ENCODE measurements around the gene ZNF280A. TPM values are rescaled to one million over a fixed set of nuclear protein-coding genes. Genes with fewer than 3 reads are reported as not detected.

Gene ZNF280A
- 1.1 and 1.9 TPM in 2 replicates for total RNA-seq (2014; rRNA removed; shearing (Covaris generic); ENCODE audit: low replicate concordance)

- H3K27me3 ChIP-seq, result no peaks in the 10 kb centered on the region
- DNase-seq, result peak; percentile 72
- H3K9me3 ChIP-seq, result no peaks in the 10 kb centered on the region
- H3K4me3 ChIP-seq, result peak within 1 kb of the TSS; percentile 44
- H3K36me3 ChIP-seq, result no peaks in the 10 kb centered on the region
These were observed at the start of gene ZNF280A for GRCh38 chr22:22520020-22520656. Gene ZNF280A, minus strand, starts transcription at chr22:22520270. Its CDS starts 4,640 bp downstream, at chr22:22515630.

GRCh38 chr22:22569218-22569617 lies 49.1 kb upstream of the ZNF280A start:
- DNase-seq, result no peak
- no peaks in the 10 kb centered on the region for H3K36me3 ChIP-seq
- peaks cover 5% of the 10 kb centered on the region; the same call in 1 of the 2 replicates for H3K27me3 ChIP-seq
- no peak overlapping the region for H3K4me3 ChIP-seq
- H3K9me3 ChIP-seq, result peaks cover 7% of the 10 kb centered on the region

GRCh38 chr22:22565981-22566380 lies 45.9 kb upstream of the ZNF280A start:
- H3K9me3 ChIP-seq, result peaks cover 7% of the 10 kb centered on the region
- no peak overlapping the region for H3K4me3 ChIP-seq
- H3K27me3 ChIP-seq, result peaks cover 5% of the 10 kb centered on the region; the same call in 1 of the 2 replicates
- no peaks in the 10 kb centered on the region for H3K36me3 ChIP-seq
- DNase-seq, result no peak

GRCh38 chr22:22558972-22559603 lies 39.0 kb upstream of the ZNF280A start, which contains the start of gene PRAME:
Gene PRAME, minus strand, starts transcription at chr22:22559265. Its CDS starts 2,433 bp downstream, at chr22:22556832.
- Histone ChIP-seq H3K36me3 (peaks cover 28% of the 10 kb centered on the region), H3K9me3 (no peaks in the 10 kb centered on the region), H3K27me3 (no peaks in the 10 kb centered on the region), H3K4me3 (peak within 1 kb of the TSS; percentile 65)
- DNase-seq, result peak; percentile 91

- H3K9me3 ChIP-seq, result no peaks in the 10 kb centered on the region
- DNase-seq, result peak; percentile 36
- H3K36me3 ChIP-seq, result peaks cover 35% of the 10 kb centered on the region
- H3K27me3 ChIP-seq, result no peaks in the 10 kb centered on the region
- peak overlapping the region; percentile 65 for H3K4me3 ChIP-seq
These were observed 38.3 kb upstream of the ZNF280A start for GRCh38 chr22:22558071-22558971.

GRCh38 chr22:22556995-22557925 lies 37.2 kb upstream of the ZNF280A start:
- H3K9me3 ChIP-seq, result no peaks in the 10 kb centered on the region
- DNase-seq, result peak; percentile 76
- peak overlapping the region; percentile 70 for H3K4me3 ChIP-seq
- no peaks in the 10 kb centered on the region for H3K27me3 ChIP-seq
- peaks cover 44% of the 10 kb centered on the region for H3K36me3 ChIP-seq

GRCh38 chr22:22556578-22556977 lies 36.5 kb upstream of the ZNF280A start:
- Histone ChIP-seq H3K27me3 (no peaks in the 10 kb centered on the region), H3K9me3 (no peaks in the 10 kb centered on the region), H3K4me3 (peak overlapping the region; percentile 70), H3K36me3 (peaks cover 47% of the 10 kb centered on the region)
- DNase-seq, result no peak

- no peak for DNase-seq
- H3K27me3 ChIP-seq, result no peaks in the 10 kb centered on the region
- H3K4me3 ChIP-seq, result no peak overlapping the region
- H3K36me3 ChIP-seq, result peaks cover 57% of the 10 kb centered on the region
- no peaks in the 10 kb centered on the region for H3K9me3 ChIP-seq
These were observed 35.5 kb upstream of the ZNF280A start for GRCh38 chr22:22555596-22555995.

GRCh38 chr22:22554587-22555284 lies 34.7 kb upstream of the ZNF280A start:
- DNase-seq, result no peak
- no peaks in the 10 kb centered on the region for H3K27me3 ChIP-seq
- no peaks in the 10 kb centered on the region for H3K9me3 ChIP-seq
- H3K36me3 ChIP-seq, result peaks cover 65% of the 10 kb centered on the region
- no peak overlapping the region for H3K4me3 ChIP-seq

GRCh38 chr22:22553735-22554586 lies 33.9 kb upstream of the ZNF280A start:
- H3K27me3 ChIP-seq, result no peaks in the 10 kb centered on the region
- no peak overlapping the region for H3K4me3 ChIP-seq
- H3K9me3 ChIP-seq, result no peaks in the 10 kb centered on the region
- no peak for DNase-seq
- peaks cover 73% of the 10 kb centered on the region for H3K36me3 ChIP-seq

- H3K4me3 ChIP-seq, result no peak overlapping the region
- peaks cover 80% of the 10 kb centered on the region for H3K36me3 ChIP-seq
- no peak for DNase-seq
- no peaks in the 10 kb centered on the region for H3K27me3 ChIP-seq
- H3K9me3 ChIP-seq, result no peaks in the 10 kb centered on the region
These were observed 33.1 kb upstream of the ZNF280A start for GRCh38 chr22:22553141-22553540.

- H3K9me3 ChIP-seq, result no peaks in the 10 kb centered on the region
- peaks cover 85% of the 10 kb centered on the region for H3K36me3 ChIP-seq
- no peak for DNase-seq
- H3K27me3 ChIP-seq, result no peaks in the 10 kb centered on the region
- H3K4me3 ChIP-seq, result no peak overlapping the region
These were observed 32.6 kb upstream of the ZNF280A start for GRCh38 chr22:22552630-22553029.

- Histone ChIP-seq H3K9me3 (no peaks in the 10 kb centered on the region), H3K36me3 (peaks cover 82% of the 10 kb centered on the region), H3K27me3 (no peaks in the 10 kb centered on the region), H3K4me3 (no peak overlapping the region)
- DNase-seq, result no peak
These were observed 30.8 kb upstream of the ZNF280A start for GRCh38 chr22:22550789-22551434.

GRCh38 chr22:22548910-22549309 lies 28.8 kb upstream of the ZNF280A start:
- H3K36me3 ChIP-seq, result peaks cover 68% of the 10 kb centered on the region
- no peak for DNase-seq
- H3K27me3 ChIP-seq, result no peaks in the 10 kb centered on the region

More at GRCh38 chr22:22548910-22549309, 28.8 kb upstream of the ZNF280A start:
- H3K9me3 ChIP-seq, result no peaks in the 10 kb centered on the region
- H3K4me3 ChIP-seq, result no peak overlapping the region

Data from MG63 (cell line).